Fibroblast of peridontal ligament (primary cell): ENCODE results near the gene NDOR1.
A peak's percentile ranks its signal among the peaks of the same experiment; 100 is the strongest.

ENCODE experiments used
- DNase-seq: peaks from one replicate; pipeline ENCODE4 v3.0.0-alpha.2; 2010; ENCODE audit errors: extremely low read depth

Gene NDOR1

DNA sequence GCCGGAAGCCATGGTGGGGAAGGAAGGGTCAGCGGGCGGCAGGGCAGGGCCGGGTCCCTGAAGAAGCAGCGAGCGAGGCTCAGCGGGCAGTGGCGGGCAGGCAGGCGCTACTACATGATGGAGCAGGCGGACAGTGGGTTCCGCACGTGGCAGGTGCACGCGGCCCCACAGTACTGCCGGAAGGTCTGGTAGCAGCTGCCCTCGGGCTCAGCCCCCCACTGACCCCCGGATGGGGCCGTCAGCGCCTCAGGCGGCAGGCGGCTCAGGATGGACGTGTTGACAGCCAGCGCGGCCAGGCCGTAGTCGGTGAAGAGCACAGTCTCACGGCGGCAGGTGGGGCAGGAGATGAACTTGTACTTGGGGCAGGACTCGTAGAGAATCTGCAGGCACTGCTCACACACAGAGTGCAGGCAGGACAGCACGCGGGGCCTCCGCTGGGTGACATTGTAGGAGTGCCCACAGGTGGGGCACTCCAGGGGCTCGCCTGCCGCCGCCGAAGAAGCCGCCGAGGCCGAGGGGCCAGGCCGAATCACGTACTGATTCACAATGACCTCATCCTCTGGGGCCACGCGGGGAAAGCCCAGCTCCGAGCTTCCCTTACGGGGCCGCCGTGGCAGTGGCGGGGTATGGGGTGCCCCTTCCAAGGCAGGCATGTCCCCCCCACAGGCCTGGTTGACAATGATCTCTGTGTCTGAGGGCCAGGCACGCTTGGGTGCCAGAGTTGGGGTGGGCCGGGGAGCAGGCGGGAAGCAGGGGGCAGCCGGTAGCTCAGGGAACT is 15.0 kb downstream of the NDOR1 start:
- no peak for DNase-seq

DNA sequence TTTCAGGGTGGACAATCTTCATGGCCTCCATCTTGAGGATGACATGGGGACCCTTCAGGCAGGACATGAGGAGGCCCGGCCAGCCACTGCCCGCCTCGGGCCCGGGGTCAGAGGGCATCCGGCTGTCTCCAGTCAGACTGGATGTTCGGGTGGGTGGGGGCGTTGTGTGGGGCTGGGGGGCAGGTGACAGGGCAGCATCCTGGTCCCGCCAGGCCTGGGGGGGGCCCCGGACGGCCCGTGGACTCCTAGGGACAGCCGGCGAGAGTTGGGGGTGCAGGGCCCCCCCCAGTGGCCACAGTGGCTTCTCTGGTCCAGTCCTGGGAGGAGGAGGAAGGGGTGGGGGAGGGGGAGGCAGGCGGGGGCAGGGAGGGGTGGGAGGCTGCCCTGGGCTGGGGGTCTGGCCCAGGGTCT is 15.6 kb downstream of the NDOR1 start:
- DNase-seq: no peak

DNA sequence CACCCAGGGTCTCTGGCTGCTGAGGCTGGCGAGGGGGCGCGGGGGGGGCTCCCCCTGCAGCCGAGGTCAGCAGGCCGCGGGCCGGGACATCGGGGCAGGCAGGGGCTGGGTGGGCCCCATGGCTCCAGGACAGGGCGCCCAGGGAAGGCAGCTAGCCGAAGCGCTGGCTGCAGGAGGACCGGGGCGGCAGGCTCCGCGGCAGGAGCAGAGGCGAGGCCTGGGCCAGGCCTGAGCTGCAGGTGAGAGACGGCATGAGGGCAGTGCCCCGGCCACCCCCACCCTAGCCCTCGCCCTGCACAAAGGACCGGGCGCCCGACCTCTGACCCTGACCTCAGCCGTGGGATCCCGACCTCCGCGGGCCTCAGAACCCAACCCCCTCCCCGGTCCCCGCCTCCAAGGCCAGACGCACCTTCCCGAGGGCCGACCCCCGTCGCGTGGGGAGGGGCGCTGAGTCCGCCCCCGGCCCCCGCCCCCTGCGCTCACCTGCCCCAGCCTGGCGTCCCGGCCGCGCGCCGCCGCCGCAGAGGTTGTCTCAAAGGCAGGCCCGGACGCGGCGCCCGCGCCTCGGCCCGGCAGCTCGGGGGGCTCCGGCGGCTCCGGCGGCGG is 16.1 kb downstream of the NDOR1 start:
- DNase-seq: no peak

DNA sequence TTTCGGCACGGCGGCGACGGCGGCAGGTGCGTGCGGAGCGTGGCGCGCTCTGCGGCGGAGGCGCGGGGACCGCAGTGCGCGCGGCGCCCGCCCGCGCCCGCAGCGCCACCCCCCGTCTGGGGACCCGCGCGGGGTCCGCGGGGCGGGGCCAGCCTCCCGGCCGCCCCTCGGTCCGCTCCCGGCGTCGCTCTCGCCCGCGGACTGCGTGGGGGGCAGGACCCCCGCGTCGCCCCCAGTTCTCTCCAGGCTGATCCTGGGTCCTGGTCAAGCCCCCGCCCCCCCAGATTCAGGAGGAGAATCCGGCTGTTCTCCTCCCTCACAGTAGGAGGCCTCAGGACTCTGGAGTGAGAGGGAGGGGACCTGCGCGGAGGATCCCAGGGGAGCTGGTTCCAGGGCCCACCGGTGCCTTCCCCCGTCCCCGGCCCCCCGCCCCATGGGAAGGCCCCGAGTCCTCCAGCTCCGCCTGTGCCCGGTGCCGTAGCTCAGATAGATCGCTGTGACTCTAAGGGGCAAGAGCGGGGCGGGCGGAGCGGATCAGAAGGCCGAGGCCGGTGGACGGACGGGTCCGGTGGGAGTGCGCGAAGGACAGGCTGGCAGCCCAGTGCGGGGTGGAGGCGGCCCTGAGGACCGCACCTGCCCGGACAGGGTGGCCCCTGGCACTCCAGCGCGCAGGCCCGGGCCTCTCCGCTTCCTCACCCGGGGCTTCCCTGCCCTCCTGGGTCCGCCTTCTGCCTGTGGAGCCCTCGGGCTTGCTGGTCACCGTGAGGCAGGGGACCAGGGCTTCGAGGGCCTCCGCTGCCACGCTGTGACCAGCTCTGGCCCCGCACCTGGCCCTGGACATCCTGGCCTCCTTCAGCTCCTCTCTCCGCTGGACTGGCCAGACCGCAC is 16.9 kb downstream of the NDOR1 start, which contains the start of gene RNF208:
Gene RNF208, minus strand, starts transcription at position 51 of the 888 bp plus-strand sequence. CDS start 1,028 bp downstream, outside the sequence.
- no peak for DNase-seq

GRCh38 chr9:137223078-137223970 is 17.8 kb downstream of the NDOR1 start:
- peak; percentile 99 for DNase-seq

- no peak for DNase-seq
These were observed 19.6 kb downstream of the NDOR1 start, which contains the start of gene CYSRT1 for GRCh38 chr9:137224830-137225694. TSS of gene CYSRT1 (plus strand) at chr9:137225174. CDS start at chr9:137225622, 448 bp downstream.

DNA sequence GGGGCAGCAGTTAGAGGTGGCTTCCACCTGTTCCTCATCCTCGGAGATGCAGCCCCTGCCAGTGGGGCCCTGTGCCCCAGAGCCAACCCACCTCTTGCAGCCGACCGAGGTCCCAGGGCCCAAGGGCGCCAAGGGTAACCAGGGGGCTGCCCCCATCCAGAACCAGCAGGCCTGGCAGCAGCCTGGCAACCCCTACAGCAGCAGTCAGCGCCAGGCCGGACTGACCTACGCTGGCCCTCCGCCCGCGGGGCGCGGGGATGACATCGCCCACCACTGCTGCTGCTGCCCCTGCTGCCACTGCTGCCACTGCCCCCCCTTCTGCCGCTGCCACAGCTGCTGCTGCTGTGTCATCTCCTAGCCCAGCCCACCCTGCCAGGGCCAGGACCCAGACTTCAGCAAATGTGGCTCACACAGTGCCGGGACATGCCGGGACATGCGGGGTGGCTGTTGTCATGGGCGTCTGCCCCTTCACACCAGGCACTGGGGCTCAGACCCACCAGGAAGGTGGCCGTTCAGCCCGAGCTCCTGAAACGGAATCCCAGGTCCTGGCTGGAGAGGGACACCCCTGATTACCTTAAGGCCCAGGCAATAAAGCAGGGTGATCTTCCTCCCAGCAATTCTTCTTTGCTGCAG is 20.3 kb downstream of the NDOR1 start:
- DNase-seq: no peak

DNA sequence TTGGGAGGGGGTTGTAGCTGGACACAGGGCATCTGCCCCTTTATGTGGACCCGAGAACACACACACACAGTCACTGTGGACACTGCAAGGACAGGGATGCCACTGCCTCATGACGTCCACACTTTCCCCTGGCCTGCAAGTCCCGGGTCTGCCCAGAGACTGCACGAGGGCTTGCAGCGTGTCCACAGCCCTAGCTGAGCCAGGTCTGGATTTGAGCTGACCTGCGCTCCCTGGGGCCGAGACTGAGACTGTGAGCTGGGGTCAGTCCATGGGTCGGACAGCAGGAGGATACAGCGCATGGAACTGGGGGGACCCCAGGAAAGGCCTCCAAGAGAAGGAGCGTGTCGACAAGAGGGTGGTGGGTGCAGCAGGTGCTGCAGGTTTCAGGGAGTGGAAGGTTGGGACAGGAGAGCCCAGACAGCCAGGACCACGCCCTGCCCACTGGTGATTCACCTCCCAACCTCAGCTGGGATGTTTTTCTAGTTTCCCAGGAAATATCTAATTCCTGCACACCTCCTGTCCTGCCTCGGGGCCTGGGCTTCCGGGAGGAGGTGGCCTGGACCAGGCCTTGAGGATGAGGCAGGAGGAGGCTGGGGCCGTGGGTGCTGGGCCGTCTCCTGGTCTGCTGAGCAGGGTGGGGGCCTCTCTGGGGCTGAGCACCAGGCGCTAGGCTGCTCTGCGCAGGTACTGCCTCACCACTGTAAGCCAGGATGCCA is 21.0 kb downstream of the NDOR1 start:
- DNase-seq: no peak

DNA sequence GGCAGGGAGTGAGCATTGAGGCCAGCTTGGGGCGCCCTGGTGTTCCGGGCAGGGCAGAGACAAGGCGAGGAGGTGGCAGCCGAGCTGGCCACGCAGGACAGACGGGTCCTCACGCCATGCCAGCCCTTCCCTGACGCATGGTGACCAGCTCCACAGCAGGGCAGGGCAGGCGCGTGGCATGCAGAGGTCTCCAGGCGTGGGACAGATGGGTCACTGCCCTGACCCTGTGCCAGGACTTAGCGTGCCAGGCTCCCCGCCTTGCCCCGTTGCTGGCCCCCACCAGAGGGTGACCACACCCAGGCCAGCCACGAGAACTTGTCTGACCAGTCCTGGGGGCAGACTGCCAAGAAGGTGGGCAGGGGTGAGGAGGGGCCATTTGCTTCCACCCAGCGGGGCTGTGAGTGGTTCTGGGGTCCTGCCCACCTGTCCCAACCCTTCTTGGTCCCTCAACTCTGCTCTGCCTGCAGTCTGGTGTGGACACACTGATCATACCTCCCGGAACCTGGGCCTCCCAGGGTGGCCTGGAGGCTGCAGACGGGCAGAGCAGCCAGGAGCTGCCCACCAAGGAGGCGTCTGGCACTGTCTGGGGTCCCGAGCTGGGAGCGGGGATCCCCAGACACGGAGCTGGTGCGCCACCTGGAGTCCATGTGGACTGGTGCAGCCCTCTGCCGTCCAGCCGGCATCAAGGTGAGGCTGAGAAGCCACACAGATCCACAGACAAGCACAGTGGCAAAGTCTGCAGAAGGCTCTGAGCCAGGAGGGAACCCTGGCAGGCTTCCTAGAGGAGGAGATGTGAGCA is 21.8 kb downstream of the NDOR1 start, which contains the start of gene RNF224:
Gene RNF224, plus strand, starts transcription at position 449 of the 799 bp plus-strand sequence. CDS start 834 bp downstream, outside the sequence.
- peak; percentile 59 for DNase-seq

GRCh38 chr9:137227853-137228505 is 22.5 kb downstream of the NDOR1 start:
- no peak for DNase-seq

- DNase-seq: no peak
These were observed 23.0 kb downstream of the NDOR1 start for GRCh38 chr9:137228506-137228967.

DNA sequence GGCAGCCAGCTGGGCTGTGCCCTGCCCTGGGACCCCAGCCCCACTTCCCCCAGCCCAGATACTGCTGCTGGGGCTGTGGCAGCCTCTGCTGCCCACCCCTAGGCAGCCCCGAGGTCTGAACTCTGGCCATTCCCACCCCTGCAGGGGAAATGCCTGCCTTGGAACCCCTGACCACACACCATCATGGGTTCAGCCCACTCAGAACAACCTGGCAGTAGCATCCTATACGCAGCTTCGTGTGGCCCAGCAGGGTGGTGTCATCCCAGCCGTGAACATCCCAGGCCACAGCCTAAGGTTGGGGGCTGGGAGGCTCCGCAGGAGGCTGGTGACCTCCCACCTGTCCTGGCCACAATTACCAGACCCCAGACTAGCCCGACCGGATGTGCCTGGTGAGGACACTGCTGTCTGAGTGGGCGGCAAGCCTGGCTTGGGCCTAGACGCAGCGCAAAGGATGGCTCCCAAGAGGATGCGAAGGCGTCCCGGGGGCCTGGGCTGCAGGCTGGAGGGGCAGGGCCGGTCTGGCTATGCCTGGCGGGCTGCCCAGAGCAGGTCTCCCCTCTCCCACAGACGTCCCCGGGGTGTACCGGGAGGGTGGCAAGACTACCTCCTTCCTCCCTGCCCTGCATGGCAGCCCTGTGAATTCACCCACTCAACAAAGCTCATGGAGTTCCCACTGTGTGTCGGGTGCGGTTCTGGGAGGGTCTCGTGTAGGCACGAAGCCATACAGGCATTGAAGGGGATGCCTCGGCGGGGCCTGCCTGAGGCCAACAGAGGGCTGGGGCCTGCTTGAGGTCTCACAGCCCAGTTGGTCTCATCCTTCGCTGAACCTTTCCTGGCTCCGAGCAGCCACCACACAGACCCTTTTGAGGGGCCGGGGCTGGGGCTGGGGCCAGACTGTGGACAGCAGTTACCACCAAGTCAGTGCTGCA is 23.7 kb downstream of the NDOR1 start:
- DNase-seq: no peak

DNA sequence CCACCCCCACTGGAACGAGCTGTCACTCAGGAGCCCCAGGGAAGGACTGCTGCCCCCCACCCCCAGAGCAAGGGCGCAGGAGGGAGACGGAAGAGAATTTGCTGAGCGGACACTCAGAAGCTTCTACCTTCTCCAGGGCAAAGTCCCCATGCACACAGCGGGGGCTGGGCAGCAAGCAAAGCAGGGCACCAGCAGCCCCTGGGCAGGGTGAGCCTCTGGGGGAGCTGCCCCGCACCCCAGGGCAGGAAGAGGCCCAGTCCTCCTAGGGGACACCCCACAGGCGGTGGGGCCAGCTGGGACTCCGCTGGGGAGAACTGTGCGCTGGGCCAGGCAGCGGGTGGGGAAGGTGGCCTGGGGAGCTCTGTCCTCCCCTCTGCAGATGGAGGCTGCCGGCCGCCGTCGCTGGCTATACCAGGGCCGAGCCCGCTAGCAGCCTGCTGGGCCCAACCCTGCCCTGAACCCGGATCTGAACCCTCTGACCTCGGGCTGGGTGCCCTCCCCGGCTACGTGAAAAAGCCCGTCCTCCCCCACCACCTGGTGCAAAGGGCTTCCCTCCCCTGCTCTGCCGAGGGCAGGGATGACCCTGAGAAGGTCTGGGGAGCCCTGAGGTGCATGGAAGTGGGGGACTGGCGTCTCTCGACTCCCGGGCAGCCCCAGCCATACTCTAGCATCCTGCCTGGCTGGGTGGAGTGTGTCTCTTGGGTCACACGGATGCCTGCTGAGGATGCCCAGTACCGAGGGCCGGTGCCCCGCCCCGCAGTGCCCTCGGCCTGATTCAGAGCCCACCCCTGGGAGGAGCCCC is 24.6 kb downstream of the NDOR1 start:
- DNase-seq: no peak

DNA sequence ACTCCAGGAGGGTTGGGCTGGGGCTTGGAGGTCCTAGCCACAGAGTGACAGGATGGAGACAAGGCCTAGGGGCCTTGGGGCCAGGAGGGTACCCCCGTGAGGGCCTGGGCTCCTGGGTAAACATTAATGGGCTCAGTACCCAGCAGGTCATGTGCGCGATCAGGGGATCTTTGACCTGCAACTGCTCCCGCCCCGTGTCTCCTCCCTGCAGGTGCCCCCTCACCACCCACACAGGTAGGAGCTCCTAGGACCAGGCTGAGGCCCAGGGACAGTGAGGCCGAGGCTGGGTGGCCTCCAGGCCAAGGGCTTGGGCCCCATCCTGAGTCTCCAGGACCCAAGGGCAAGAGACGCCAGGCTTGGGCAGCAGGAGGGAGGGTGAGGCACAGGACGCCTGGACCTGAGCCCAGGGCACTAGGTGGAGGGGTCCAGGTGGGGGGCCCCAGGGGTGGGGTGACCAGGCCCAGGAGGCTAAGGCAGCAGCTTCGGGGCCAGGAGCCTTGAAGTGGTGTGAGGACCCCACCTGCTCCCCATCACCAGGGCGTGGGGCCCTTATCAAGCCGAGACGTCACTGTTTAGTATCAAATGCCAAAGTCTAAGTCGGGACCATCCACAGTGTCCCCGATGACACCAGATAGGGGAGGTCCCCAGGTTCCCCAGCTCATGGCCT is 25.3 kb downstream of the NDOR1 start, which contains the start of gene SLC34A3:
Gene SLC34A3, plus strand, starts transcription at position 197 of the 667 bp plus-strand sequence. CDS start 802 bp downstream, outside the sequence.
- DNase-seq: no peak
